H1 (cell line): ENCODE measurements around the gene LAG3. TPM values are rescaled to one million over a fixed set of nuclear protein-coding genes. Genes with fewer than 3 reads are reported as not detected.

ENCODE experiments used
- ATF3 ChIP-seq: IDR thresholded peaks from 2 replicates; pipeline ENCODE4 v1.6.1; 2011; ENCODE audit warnings: low read depth, mild to moderate bottlenecking, low read length; ENCODE audit not compliant: insufficient read depth
- CHD1 ChIP-seq: IDR thresholded peaks from 2 replicates; pipeline ENCODE4 v1.6.1; 2012; ENCODE audit warnings: low read depth, low read length, improper control_type of control experiment
- CHD7 ChIP-seq: fragments of 300-600 bp; sonication (generic); IDR thresholded peaks from 2 replicates; pipeline ENCODE4 v1.7.1; 2012; ENCODE audit warnings: low read length, moderate library complexity, mild to moderate bottlenecking, inconsistent platforms; ENCODE audit not compliant: insufficient replicate concordance
- CTCF ChIP-seq, 3 experiments: IDR thresholded peaks; 1 replicate in 2 of 3; 2 replicates in 1 of 3; pipeline versions ENCODE4 v1.5.1 to v1.6.1; 2011; ENCODE audit warnings: low read length in 3 of 3, mild to moderate bottlenecking in 3 of 3, inconsistent platforms in 2 of 3, low read depth in 1 of 3, moderate library complexity in 1 of 3; ENCODE audit not compliant: insufficient read depth in 1 of 3; ENCODE audit errors: control extremely low read depth in 1 of 3
- MAFK ChIP-seq: IDR thresholded peaks from 2 replicates; pipeline ENCODE4 v1.6.1; 2012; ENCODE audit warnings: low read depth, mild to moderate bottlenecking, improper control_type of control experiment, low read length
- SP1 ChIP-seq: IDR thresholded peaks from 2 replicates; pipeline ENCODE4 v1.6.1; 2011; ENCODE audit warnings: low read depth, low read length
- YY1 ChIP-seq: IDR thresholded peaks from 2 replicates; pipeline ENCODE4 v1.6.1; 2011; ENCODE audit warnings: low read depth, mild to moderate bottlenecking, low read length
- polyA plus RNA-seq, 7 experiments: library from polyadenylated mRNA; depleted of rRNA in 3 of 7; stranded (reverse) in 5 of 7; unstranded in 2 of 7; fragments of >200 nt in 5 of 7; fragments of 200-250 nt in 2 of 7; gene quantifications; 1 replicate in 5 of 7; 2 replicates in 1 of 7; 4 replicates in 1 of 7; pipeline versions ENCODE4 v1.2.1 to v1.2.3, GENCODE V29; 2011 to 2013; ENCODE audit warnings: missing spikeins in 2 of 7, mixed read lengths in 2 of 7
- total RNA-seq: library from RNA; stranded (reverse); fragmentation: NEBNext Ultra II Directional; extraction: Animal tissue kit (Norgen Biotek cat#: 25700); gene quantifications from 2 replicates; pipeline ENCODE4 v1.2.1, GENCODE V29; 2021

LAG3 gene
- total and polyA plus RNA-seq, 2 of the 8 experiments (the other 6 are each of a cell fraction or from before 2014, with no cell fraction given) = 1.1 to 3.1 TPM

GRCh38 chr12:6735448-6736191 lies 36.7 kb upstream of the LAG3 start (continued):
- TF ChIP-seq CHD7 (no peak), CTCF (IDR thresholded peaks at IDR 0.05; ENCODE audit: control extremely low read depth in 1 of 3, insufficient read depth in 1 of 3, low read depth in 1 of 3, low read length in 3 of 3) (peak; percentile 62 to 63 (median 63)), ATF3 (no peak), SP1 (no peak), YY1 (no peak), CHD1 (no peak), MAFK (no peak)
